ENCODE data around the gene ZNF366.

Gene ZNF366

DNA sequence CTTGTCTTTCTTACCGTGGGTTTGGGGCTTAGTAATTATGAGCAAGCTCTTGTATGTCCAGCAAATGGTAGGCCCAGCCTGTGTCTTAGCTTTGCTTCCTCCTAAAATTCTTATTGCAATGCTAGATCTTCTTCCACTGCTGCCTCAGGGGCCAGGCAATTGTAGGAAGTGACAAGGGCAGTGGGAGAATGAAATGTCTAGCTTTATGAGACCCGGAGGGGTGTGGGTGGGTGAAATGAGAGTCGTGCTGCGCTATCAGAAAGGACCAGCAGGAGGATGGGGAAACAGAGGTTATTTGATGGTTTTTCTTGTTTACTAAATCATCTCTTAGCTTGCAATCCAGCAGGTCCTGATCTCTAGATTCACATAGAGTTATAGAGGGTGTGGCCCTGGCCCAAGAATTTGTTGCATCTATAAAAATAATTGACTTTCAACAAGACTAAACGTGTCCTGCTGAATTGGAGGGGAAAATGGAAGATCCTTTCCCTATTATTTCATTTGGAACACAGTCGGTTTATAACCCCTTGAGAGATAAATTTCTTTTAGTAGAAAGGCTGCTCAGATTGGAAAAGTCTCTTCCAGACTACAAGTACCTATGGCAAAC, 43.7 kb downstream of the ZNF366 start:
- no peak for DNase-seq

- no peak for DNase-seq
These were observed 46.8 kb downstream of the ZNF366 start for GRCh38 chr5:72460413-72460812.

DNA sequence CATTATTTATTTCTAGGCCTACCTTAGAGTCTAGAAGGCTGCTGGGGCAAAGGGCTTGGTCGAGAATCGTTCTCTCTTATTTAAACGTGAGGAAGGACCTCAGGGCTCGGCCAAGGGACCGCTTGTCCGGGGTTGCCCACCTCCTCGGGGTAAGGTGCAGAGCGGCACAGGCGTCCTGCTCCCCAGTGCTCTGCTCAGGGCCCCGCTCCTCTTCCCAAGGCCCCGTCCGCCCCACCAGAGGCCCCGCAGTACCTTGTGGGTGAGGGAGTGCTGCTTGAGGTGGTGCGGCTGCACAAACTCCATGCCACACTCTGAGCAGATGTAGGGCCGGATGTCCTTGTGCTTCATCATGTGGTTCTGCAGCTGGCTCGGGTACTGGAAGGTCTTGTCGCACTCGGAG, 47.3 kb downstream of the ZNF366 start:
- no peak for DNase-seq

GRCh38 chr5:72459089-72459661, 48.0 kb downstream of the ZNF366 start:
- DNase-seq: no peak

DNA sequence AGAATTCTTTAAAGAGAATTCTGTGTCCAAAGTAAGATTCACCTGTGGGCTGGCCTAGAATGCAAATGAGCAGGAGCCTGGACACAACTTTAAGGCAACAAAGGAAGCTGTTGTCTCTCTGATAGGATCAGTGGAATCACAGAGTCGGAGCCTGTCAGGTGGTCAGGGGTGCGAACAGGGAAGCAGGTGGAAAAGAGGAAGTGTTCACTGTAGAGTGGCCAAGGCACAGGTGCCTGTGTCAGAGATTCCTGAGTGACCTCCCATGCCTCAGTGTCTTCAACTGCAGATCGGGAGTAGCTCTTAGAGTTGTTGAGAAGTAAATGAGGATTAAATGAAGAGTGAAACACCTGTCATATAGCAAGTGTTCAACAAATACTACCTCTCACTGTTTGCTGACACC, 48.8 kb downstream of the ZNF366 start:
- no peak for DNase-seq

DNA sequence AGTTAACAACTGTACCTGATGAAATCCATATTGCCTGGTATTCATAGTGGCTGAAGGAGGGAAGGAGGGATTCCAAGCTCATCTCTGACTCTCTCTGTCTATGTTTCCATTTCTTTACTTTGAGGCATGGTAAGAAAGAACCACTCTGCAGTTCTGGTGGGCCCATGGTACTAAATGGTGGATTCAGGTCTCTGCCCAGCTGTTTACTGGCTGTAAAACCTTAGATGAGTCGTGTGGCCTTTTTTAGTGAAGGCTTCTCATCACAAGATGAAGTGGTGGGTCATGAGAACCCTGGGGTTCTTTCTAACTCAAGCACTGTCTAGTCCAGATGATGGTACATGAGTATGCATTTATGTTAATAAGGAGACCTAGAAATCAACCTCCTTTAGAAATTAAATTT, 49.7 kb downstream of the ZNF366 start:
- no peak for DNase-seq

- DNase-seq: no peak
These were observed 50.7 kb downstream of the ZNF366 start for GRCh38 chr5:72456391-72457074.

DNA sequence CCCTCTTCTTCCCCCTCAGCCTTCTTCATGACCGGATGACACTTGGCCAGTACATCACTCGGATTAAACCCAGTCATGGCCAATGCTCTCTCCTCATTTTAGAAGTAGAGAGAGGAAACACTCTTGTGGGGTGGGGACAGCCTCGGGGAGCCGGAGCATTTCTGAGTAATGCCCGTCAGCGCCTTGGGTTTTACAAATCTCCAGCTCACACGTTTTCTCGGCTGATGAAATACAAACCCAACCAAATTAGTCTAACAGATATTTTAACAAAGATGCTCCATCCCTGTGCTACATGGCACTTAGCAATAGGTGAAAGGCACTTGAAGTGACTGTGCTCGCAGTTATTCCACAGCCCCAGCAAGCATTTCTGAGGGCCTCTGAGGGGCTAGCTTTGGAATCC, 51.7 kb downstream of the ZNF366 start:
- DNase-seq: no peak

GRCh38 chr5:72454996-72455395, 52.2 kb downstream of the ZNF366 start:
- no peak for DNase-seq

GRCh38 chr5:72453246-72453775, 53.9 kb downstream of the ZNF366 start:
- no peak for DNase-seq

DNA sequence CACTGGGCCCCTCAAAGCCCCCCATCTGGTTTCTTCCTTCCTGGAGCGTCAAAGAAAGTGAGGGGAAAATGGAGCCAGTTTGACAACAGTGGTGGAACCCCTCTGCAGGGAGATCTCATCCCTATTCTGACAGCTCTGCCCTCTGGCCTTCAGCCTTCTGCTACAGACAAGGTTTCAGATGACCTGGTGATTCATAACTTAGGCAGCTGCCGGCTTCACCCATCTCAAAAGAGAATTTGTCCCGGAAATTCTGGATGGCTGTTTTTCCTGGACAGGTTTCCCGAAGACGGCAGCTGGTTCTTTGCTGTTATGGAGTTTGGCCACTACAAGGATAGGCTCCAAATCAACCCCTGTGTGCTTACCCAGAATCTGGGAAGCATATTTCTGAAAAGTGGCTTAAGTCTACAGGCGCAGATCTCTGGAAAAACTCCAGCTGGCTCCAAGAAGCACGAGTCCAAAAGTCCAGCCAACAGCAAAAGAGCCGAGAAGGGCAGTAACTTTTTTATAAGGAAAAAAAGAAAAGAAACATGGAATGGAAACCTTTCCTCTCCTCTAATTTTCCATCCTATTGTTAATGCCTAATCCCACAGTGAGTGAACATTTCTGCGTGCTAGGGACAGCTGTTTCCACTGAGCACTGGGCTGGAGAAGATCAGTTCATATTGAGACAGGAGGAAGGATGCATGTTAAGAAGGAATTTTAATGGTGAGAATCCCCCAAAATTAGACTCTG, 54.5 kb downstream of the ZNF366 start:
- DNase-seq: no peak

DNA sequence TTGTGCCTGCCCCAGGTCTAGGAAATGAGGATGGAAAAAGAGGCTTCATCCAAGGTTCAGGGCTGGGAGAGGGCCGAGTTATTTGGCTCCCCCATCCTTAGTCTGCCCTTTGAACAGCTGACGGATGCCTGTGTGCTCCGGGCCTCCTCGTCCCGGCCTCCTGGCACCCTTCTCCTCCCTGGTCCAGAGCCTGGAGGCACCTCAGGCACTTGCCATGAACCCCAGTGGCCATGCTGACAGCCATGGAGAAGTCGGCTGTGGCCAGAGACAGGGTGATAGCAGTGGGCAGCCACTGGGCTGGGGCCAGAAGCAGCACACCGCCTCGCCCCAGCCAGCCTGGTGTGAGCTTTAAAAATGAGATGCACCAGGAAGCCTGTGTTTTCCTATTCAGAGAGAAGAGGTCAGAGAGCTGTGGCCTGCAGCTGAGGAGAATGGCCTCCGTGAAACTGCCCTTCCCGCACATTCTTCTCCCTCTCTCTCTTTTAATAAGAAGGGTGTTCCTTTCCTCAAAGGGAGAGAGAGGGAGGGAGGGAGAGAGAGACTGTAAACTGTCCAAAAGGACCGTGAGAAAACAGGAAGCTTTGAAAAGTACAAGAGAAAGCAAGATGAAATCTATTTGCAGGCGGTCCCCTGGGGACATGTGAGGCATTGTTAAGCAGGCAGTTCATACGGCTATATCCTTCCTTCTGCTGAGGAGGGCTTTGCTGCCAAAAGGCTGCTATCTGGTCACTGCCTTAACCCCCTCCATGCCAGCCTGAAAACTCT, 55.3 kb downstream of the ZNF366 start:
- DNase-seq: no peak

DNA sequence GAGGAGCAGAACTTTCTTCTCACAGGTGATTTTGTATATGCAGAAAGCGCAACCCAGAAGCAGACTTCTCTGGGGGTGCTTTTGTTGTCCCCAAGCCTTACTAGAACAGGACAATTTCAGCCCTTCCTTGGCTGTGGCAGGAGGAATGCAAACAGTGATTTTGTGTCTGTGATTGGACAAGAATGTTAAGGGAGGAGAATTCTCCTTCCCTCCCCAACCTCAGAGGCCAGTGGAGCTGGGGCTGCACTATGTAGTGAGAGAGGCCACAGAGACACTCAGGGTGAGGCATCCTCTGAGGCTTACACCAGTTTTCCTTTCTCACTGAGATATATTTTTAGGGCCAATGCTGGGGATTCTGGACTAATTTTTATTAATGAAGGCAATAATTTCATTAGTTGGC, 58.8 kb downstream of the ZNF366 start:
- no peak for DNase-seq

GRCh38 chr5:72447751-72448150, 59.5 kb downstream of the ZNF366 start:
- no peak for DNase-seq

DNA sequence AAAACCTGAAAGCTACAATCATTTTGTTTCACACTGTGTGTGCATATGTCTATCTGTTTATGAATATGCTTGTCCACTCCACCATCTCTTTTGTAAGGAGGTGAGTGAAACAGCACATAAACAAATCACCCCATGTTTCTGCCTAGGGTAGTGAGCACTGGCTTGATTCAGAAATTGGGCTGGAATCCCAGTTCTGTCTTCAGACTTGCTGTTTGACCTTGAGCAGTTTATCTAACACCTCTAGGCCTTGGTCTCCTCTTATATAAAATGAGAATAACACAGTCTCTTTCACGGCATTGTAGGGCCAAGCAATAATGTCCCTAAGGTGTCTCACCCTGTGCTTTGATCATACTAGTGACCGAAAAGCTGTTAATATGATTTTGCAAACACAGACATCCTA, 61.2 kb downstream of the ZNF366 start:
- no peak for DNase-seq

DNA sequence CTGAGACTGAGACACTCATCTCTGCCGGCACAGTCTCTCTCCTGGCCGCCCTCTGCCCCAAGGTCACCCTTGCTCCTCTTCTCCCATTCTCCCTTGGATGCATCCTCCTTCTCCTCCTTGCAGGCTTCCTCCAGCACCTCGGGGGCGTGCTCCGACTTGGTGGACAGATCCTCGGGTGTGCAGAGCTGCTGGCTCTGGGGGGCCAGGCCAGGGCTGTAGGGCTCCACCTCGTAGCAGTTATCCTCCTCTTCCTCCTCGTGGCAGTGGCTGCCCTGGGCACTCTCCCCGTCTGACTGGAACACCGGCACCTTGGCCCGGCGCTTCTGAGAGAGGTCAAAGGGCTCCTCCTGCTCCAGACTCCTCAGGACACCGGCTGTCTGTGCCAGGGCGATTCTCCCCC, 63.3 kb downstream of the ZNF366 start:
- no peak for DNase-seq

GRCh38 chr5:72441862-72442540, 65.2 kb downstream of the ZNF366 start:
- DNase-seq: peak; percentile 84

GRCh38 chr5:72441094-72441723, 66.0 kb downstream of the ZNF366 start:
- DNase-seq: no peak

DNA sequence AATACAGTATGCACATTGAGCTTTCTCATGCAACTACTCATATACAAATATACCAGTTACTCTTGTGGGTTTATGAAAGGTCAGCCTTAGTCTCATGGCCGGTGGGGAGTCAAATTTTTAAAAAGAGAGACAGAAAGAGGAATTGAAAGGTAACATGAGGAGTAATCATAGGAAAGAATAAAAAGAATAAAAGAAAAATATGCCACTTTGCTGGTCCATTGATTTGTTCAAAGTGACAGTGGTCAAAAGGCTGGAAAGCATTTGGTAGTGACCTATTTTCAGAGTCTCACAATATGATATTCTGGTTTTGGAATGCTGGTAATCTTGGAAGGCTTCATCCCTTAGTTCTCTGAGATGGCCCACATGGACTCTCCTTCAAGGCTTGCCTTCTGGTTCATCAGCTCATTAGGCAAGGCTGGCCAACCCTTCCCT, 67.0 kb downstream of the ZNF366 start:
- DNase-seq: no peak

DNA sequence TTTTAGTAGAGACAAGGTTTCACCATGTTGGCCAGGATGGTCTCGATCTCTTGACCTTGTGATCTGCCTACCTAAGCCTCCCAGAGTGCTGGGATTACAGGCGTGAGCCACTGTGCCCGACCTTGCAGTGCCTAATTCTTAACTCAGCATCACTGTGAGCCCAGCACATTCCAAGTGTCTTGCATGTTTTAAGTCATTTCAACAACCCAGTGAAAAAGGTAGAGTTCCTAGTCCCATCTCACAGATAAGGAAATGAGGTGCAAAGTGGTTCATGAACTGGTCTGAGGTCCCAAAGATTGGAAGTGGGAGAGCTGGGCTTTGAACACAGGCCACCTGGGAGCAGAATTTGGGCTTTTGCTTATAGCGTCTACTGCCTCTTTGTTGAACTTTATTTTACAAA, 68.0 kb downstream of the ZNF366 start:
- no peak for DNase-seq

- no peak for DNase-seq
These were observed 69.1 kb downstream of the ZNF366 start for GRCh38 chr5:72438141-72438540.
